HepG2 (cell line): ENCODE data around the gene CCNQ. TPM values are rescaled to one million over a fixed set of nuclear protein-coding genes. Genes with fewer than 3 reads are reported as not detected.
A peak's percentile ranks its signal among the peaks of the same experiment; 100 is the strongest.

Experiments used
- ATAC-seq: fragments of 200-7000 bp; cut with Tn5 transposase; 3 replicates; pipeline ENCODE4 v1.9.1; 2020; ENCODE audit warnings: mild to moderate bottlenecking, moderate library complexity
- BruUV-seq: library from RNA; stranded (reverse); fragments of 400-500 nt; replicated peaks from 2 replicates; lab custom pipeline; 2021; lab: Mats Ljungman, UMichigan
- CTCF ChIA-PET: fragments of 300-600 bp; formaldehyde crosslinking; extraction: SDS; loops from one replicate; lab custom pipeline; 2021; ENCODE audit warnings: low total read pairs, inconsistent platforms, low intra/inter-chr PET ratio; lab: Yijun Ruan, JAX
- POLR2A ChIA-PET: fragments of 350-600 bp; sonication (Branson Sonifier 250); formaldehyde crosslinking; loops from one replicate; lab custom pipeline; 2020; ENCODE audit warnings: antibody characterized with exemption, inconsistent platforms; lab: Yijun Ruan, JAX
- DNase-seq: peaks from one replicate; pipeline ENCODE4 v3.0.0-alpha.2; 2015; ENCODE audit warnings: low spot score
- FAIRE-seq: peaks from 3 replicates; lab custom pipeline; 2011; peaks lifted over from hg19 to GRCh38; lab: Jason Lieb, UNC
- H2AFZ ChIP-seq: one replicate; pipeline ENCODE4 v1.6.1; 2011; ENCODE audit warnings: low read length, inconsistent platforms
- H3K27ac ChIP-seq: fragments of 300-600 bp; 3 replicates; pipeline ENCODE4 v1.8.0; 2011; ENCODE audit warnings: mixed run types, mild to moderate bottlenecking, mixed read lengths, low read length, inconsistent platforms; ENCODE audit not compliant: insufficient read depth; ENCODE audit errors: extremely low read length
- H3K27me3 ChIP-seq, 2 experiments: fragments of 200-600 bp in 1 of 2; 2 replicates in 1 of 2; 3 replicates in 1 of 2; pipeline versions ENCODE4 v1.6.0 to v1.8.0; 2011; ENCODE audit warnings: low read length in 2 of 2, mild to moderate bottlenecking in 2 of 2, moderate library complexity in 2 of 2, inconsistent platforms in 1 of 2; ENCODE audit not compliant: insufficient read depth in 2 of 2, control insufficient read depth in 1 of 2
- H3K36me3 ChIP-seq, 2 experiments: fragments of 200-600 bp in 1 of 2; replicated peaks in 1 of 2; 2 replicates in 1 of 2; 3 replicates in 1 of 2; pipeline versions ENCODE4 v1.5.1 to v1.8.0; 2011; ENCODE audit warnings: low read length in 2 of 2, inconsistent platforms in 1 of 2; ENCODE audit not compliant: insufficient read depth in 2 of 2, control insufficient read depth in 1 of 2
- H3K4me1 ChIP-seq: 2 replicates; pipeline ENCODE4 v1.5.1; 2012; ENCODE audit warnings: low read length, inconsistent platforms; ENCODE audit not compliant: insufficient read depth
- H3K4me2 ChIP-seq: 2 replicates; pipeline ENCODE4 v1.6.0; 2011; ENCODE audit warnings: low read depth, low read length, inconsistent platforms
- H3K4me3 ChIP-seq, 3 experiments: fragments of 200-600 bp in 1 of 3; sonication (generic), shearing (Covaris generic) in 1 of 3; replicated peaks in 1 of 3; 2 replicates each; pipeline ENCODE4 v1.5.1; 2011 to 2016; ENCODE audit warnings: low read length in 3 of 3, inconsistent platforms in 2 of 3, low read depth in 2 of 3, mild to moderate bottlenecking in 2 of 3, control low read depth in 1 of 3, mixed read lengths in 1 of 3; ENCODE audit not compliant: insufficient read depth in 1 of 3
- H3K79me2 ChIP-seq: one replicate; pipeline ENCODE4 v1.6.1; 2011; ENCODE audit warnings: low read length, inconsistent platforms; ENCODE audit not compliant: insufficient read depth
- H3K9ac ChIP-seq: 2 replicates; pipeline ENCODE4 v1.6.0; 2011; ENCODE audit warnings: mild to moderate bottlenecking, low read depth, low read length, inconsistent platforms; ENCODE audit not compliant: insufficient read depth
- H3K9me3 ChIP-seq: 2 replicates; pipeline ENCODE4 v1.5.1; 2012; ENCODE audit warnings: mild to moderate bottlenecking, low read length
- H4K20me1 ChIP-seq: 2 replicates; pipeline ENCODE4 v1.6.0; 2011; ENCODE audit warnings: inconsistent platforms, mild to moderate bottlenecking, low read length, moderate library complexity; ENCODE audit not compliant: insufficient read depth
- ARID5B ChIP-seq: IDR thresholded peaks from 2 replicates; pipeline ENCODE4 v1.4.0; 2020; ENCODE audit warnings: mild to moderate bottlenecking, missing genetic modification reagents
- ARNTL ChIP-seq: sonication (generic); formaldehyde crosslinking; IDR thresholded peaks from 2 replicates; pipeline ENCODE4 v1.4.0; 2020; ENCODE audit warnings: mild to moderate bottlenecking, missing genetic modification reagents
- ATAD3A ChIP-seq: sonication (generic); formaldehyde crosslinking; IDR thresholded peaks from 2 replicates; pipeline ENCODE4 v1.4.0; 2020; ENCODE audit warnings: missing genetic modification reagents
- FOXA1 ChIP-seq, 2 experiments: fragments of 450-650 bp in 1 of 2; sonication (generic) in 1 of 2; formaldehyde crosslinking in 1 of 2; IDR thresholded peaks; 2 replicates each; pipeline versions ENCODE4 v1.4.0 to v1.6.1; 2016 to 2020; ENCODE audit warnings: missing genetic modification reagents in 1 of 2
- HIC2 ChIP-seq: sonication (generic); formaldehyde crosslinking; IDR thresholded peaks from 2 replicates; pipeline ENCODE4 v1.9.0; 2022; ENCODE audit warnings: low read depth, missing genetic modification reagents
- HNF4A ChIP-seq: sonication (generic); formaldehyde crosslinking; IDR thresholded peaks from 2 replicates; pipeline ENCODE4 v1.4.0; 2020; ENCODE audit warnings: missing genetic modification reagents
- ISL2 ChIP-seq: sonication (generic); formaldehyde crosslinking; IDR thresholded peaks from 2 replicates; pipeline ENCODE4 v1.5.0; 2020; ENCODE audit warnings: missing genetic modification reagents
- MTA3 ChIP-seq: sonication (generic); formaldehyde crosslinking; IDR thresholded peaks from 2 replicates; pipeline ENCODE4 v1.4.0; 2020; ENCODE audit warnings: missing genetic modification reagents
- PHF21A ChIP-seq: sonication (generic); formaldehyde crosslinking; IDR thresholded peaks from 2 replicates; pipeline ENCODE4 v1.5.0; 2020; ENCODE audit warnings: mild to moderate bottlenecking, missing genetic modification reagents
- RARA ChIP-seq: IDR thresholded peaks from 2 replicates; pipeline ENCODE4 v1.6.1; 2016; ENCODE audit warnings: missing genetic modification reagents, missing compliant biosample characterization
- ZNF326 ChIP-seq: sonication (generic); formaldehyde crosslinking; IDR thresholded peaks from 2 replicates; pipeline ENCODE4 v1.4.0; 2020; ENCODE audit warnings: missing genetic modification reagents, borderline replicate concordance
- ZNF609 ChIP-seq: sonication (generic); formaldehyde crosslinking; IDR thresholded peaks from 2 replicates; pipeline ENCODE4 v1.4.0; 2020; ENCODE audit warnings: mild to moderate bottlenecking, missing genetic modification reagents, borderline replicate concordance
- WGBS: methylation state at CpG from one replicate; pipeline ENCODE4 v1.1.6; 2017; ENCODE audit warnings: low lambda C conversion rate; 5-methylcytosine and 5-hydroxymethylcytosine counted together
- in situ Hi-C: cut with HindIII; loops from 2 replicates; pipeline ENCODE4 v1.10.0; 2017; ENCODE audit warnings: low pct_unique_long_range_greater_than_20kb; ENCODE audit not compliant: extremely low pct_ligation_motif_present
- intact Hi-C: fragments of 100-400 bp; cut with micrococcal nuclease; formaldehyde crosslinking; loops from one replicate; pipeline ENCODE4 v1.10.0; 2022; ENCODE audit not compliant: unreplicated experiment
- polyA plus RNA-seq, 8 experiments: library from polyadenylated mRNA; depleted of rRNA in 3 of 8; stranded (reverse) in 7 of 8; unstranded in 1 of 8; fragments of >200 nt; fragmentation: Illumina TruSeq in 4 of 8; extraction: Trizol in 4 of 8; gene quantifications; 2 replicates each; pipeline versions ENCODE4 v1.2.1 to v1.2.3, GENCODE V29; 2011 to 2016; ENCODE audit warnings: low read depth in 4 of 8, missing spikeins in 1 of 8, mixed read lengths in 1 of 8; ENCODE audit not compliant: insufficient read depth in 1 of 8
- total RNA-seq, 5 experiments: library from RNA; depleted of rRNA; stranded (reverse); fragments of >200 nt; fragmentation: Illumina TruSeq; extraction: Trizol; gene quantifications; 2 replicates each; pipeline ENCODE4 v1.2.3, GENCODE V29; 2016; ENCODE audit warnings: low read depth in 1 of 5

CCNQ gene
- total and polyA plus RNA-seq, 2 of the 13 experiments (the other 11 are each of a cell fraction or from before 2014, with no cell fraction given), result 15.0 to 25.5 TPM

- H4K20me1 ChIP-seq, result no peaks in the 10 kb centered on the region
- CTCF ChIA-PET, result interaction anchor here (1.1 to 3.1 kb wide), 2 partner anchors 25 to 27 kb away, joined by 4 to 21 read pairs; no protein-coding TSS in a partner anchor
- H3K4me3 ChIP-seq, result no peak overlapping the region; a peak in 1 of 6 replicates
- peaks cover 78% of the 10 kb centered on the region for H3K4me1 ChIP-seq
- in situ Hi-C loops, result no loop called here
- no peaks in the 10 kb centered on the region for H3K36me3 ChIP-seq
- no peaks in the 10 kb centered on the region for H3K27me3 ChIP-seq
- ATAC-seq, result peak; percentile 65
- no peaks in the 10 kb centered on the region for H3K79me2 ChIP-seq
- peak overlapping the region; percentile 46 for H3K4me2 ChIP-seq
- no peak overlapping the region for H2AFZ ChIP-seq
- 64% methylated on average over 5 of the region's 27 CpGs for WGBS
- POLR2A ChIA-PET, result interaction anchor here (1.6 to 4.2 kb wide), 4 partner anchors 10 to 38 kb away, joined by 4 to 156 read pairs (median 42); partner anchors contain the start of gene DUSP9
- peak; percentile 44 for DNase-seq
- peak; percentile 67 for FAIRE-seq
- BruUV-seq, result no TSS peak
- no peaks in the 10 kb centered on the region for H3K9me3 ChIP-seq
- no peak overlapping the region for H3K9ac ChIP-seq
- intact Hi-C loops, result loop anchor here (2.0 kb wide), 1 partner anchor 15 kb away; no protein-coding TSS in a partner anchor
- H3K27ac ChIP-seq, result no peak overlapping the region
- TF ChIP-seq FOXA1 (IDR thresholded peaks at IDR 0.05), result no peak
- TF ChIP-seq FOXA1 (CRISPR knock-in tag; IDR thresholded peaks at IDR 0.05), result peak; percentile 30
- peak; percentile 25; the same call in 1 of the 2 replicates for TF ChIP-seq RARA (CRISPR knock-in tag)
- TF ChIP-seq MTA3 (CRISPR knock-in tag), result no peak
- TF ChIP-seq PHF21A, result no peak
- TF ChIP-seq ARID5B, result peak; percentile 25; the same call in 1 of the 2 replicates
- peak; percentile 53; the same call in 1 of the 2 replicates for TF ChIP-seq ZNF609 (CRISPR knock-in tag)
- no peak for TF ChIP-seq ZNF326 (CRISPR knock-in tag)
- TF ChIP-seq ISL2 (CRISPR knock-in tag), result no peak
- TF ChIP-seq HNF4A, result peak; percentile 37
- peak; percentile 46; the same call in 1 of the 2 replicates for TF ChIP-seq HIC2 (CRISPR knock-in tag)
- TF ChIP-seq ATAD3A, result no peak
- peak; percentile 57; the same call in 1 of the 2 replicates for TF ChIP-seq ARNTL
Measured at GRCh38 chrX:153637121-153638040, 38.4 kb upstream of the CCNQ start.
